Stimulated activated CD4-positive, alpha-beta T cell treated with anti-CD3 and anti-CD28 coated beads, Interleukin-4, amount 100 ng/mL, for 1 hour (primary cell): ENCODE results near the gene EVX1.

ENCODE experiments used
- DNase-seq: peaks from one replicate; pipeline ENCODE4 v3.0.0-alpha.2; 2020

The EVX1 gene

GRCh38 chr7:27250557-27251070 is 8.0 kb downstream of the EVX1 start:
- DNase-seq: no peak

- no peak for DNase-seq
Observed at GRCh38 chr7:27251136-27251651, 8.6 kb downstream of the EVX1 start.

GRCh38 chr7:27251652-27252590 is 9.3 kb downstream of the EVX1 start:
- DNase-seq: no peak

GRCh38 chr7:27254625-27255024 is 12.0 kb downstream of the EVX1 start:
- DNase-seq: no peak

- DNase-seq: no peak
Observed at GRCh38 chr7:27260211-27260610, 17.6 kb downstream of the EVX1 start.

GRCh38 chr7:27262121-27262520 is 19.5 kb downstream of the EVX1 start:
- no peak for DNase-seq

GRCh38 chr7:27263781-27264180 is 21.2 kb downstream of the EVX1 start:
- no peak for DNase-seq

- no peak for DNase-seq
Observed at GRCh38 chr7:27269455-27269854, 26.9 kb downstream of the EVX1 start.

- DNase-seq: no peak
Observed at GRCh38 chr7:27271384-27271783, 28.8 kb downstream of the EVX1 start.

- DNase-seq: no peak
Observed at GRCh38 chr7:27277628-27278027, 35.0 kb downstream of the EVX1 start.

GRCh38 chr7:27283558-27283957 is 41.0 kb downstream of the EVX1 start:
- DNase-seq: no peak

- no peak for DNase-seq
Observed at GRCh38 chr7:27295236-27295635, 52.6 kb downstream of the EVX1 start.

GRCh38 chr7:27297356-27297755 is 54.8 kb downstream of the EVX1 start:
- no peak for DNase-seq
